Stimulated activated CD4-positive, alpha-beta T cell treated with anti-CD3 and anti-CD28 coated beads, TNF-alpha, amount 100 ng/mL, for 1 hour (primary cell): Measurements from ENCODE around the gene MEOX2.

Experiments used
- DNase-seq, 3 donors: peaks; one replicate each; pipeline ENCODE4 v3.0.0-alpha.2; 2020; ENCODE audit warnings: low read depth in 3 of 3, low spot score in 1 of 3

MEOX2 gene

GRCh38 chr7:15686295-15686956 lies at the start of gene MEOX2:
Gene MEOX2 (minus strand): TSS chr7:15686683. CDS start chr7:15686402, 281 bp downstream.
- DNase-seq, result no peak

GRCh38 chr7:15729746-15730145 lies 43.3 kb upstream of the MEOX2 start:
- DNase-seq, result no peak

DNA sequence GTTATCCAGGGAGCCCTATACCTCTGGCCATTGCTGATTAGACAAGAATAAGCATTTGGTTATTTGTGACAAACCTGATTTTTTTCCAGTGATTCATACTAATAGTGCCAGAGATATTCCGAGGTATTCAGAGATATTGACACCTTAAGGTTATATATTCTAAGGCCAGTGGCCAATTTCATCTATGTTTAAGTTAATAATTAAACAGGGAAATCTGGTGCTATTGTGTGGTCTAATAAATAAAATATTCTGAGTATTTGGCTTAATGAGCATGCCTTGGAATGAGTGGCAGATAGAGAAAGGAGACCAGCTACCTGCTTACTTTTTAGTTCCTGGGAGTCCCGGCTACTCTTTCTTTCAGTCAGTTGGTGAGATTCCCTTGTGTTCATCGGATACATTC lies 38.6 kb upstream of the MEOX2 start:
- DNase-seq, result no peak

DNA sequence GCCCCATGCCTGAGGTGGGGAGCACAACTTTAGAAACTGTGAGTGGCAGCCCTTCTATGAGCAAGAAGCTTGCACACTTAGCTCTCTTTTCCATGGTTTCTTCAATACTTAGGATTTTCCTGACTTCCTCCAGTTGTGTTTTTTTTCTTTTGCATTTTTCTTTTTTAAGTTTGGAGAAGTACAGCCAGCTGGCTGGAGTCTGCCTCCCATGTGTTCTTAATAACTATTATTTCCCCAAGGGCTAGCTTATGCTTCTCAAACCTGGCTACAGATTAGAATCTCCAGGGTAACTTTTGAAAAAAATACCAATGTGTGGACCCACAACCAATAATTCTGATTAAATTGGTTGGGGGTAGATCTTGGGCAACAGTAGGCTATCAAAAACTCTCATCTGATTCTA lies 37.4 kb upstream of the MEOX2 start:
- DNase-seq, result no peak

DNA sequence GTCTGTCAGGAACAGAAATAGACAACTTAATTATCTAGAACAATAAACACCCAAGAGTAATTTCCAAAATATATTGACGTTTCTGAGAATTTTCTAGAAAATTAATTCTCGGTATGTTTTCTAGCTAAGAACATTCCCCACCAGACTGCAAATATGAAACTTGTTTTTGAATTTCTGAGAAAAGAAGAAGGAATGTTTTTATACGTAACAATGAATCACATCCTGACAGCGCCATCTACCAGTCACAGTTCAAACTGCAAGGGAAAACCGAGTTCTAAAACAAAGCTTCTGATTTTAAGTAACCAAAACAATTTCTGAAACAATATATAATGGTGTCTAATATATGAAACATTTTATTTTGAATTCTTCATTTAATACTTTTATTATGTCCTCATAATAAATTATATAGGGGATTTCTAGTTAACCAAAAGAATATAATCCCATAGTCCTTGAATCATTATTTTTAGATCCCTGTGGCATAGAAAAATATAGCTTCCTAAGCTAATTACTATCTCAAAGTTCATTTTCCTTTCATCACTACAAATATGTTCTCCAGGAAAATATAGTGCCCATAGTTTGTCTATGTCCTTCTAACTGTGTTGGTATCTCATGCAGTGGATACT lies 34.5 kb upstream of the MEOX2 start:
- DNase-seq, result no peak

DNA sequence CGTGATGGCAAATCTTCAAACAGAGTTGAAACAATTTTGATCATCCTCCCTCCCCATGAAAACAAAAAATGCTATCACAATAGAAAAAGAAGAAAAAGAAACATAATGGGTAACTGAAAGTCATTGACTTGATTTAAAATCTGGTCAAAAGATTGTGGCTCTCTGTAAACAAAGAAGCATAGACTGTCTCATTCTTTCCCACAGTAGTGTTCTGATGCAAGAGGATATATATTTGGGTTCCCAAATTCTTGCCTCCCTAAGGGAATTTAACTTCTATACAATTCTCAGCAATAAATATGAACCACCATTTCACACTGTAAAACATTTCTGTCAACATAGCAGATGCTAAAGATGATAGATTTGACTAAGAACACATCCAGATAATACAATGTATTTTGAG lies 32.8 kb upstream of the MEOX2 start:
- no peak for DNase-seq

DNA sequence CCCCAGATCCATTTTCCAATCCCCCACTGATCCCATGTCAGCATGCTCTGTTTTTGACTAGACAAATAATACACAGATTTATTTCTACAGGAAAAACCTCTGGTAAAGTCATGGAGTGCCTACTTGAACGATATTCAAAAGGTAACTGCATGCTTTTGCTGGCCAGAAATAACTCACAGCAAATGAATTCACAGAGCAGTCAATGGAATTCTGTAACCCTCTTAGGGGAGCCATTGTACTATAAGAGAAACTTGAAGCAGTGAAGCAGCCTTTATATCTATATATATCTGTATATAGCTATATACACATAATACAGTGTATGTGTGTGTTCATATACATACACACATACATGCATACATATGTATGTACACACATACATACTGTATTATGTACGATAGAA lies 29.0 kb upstream of the MEOX2 start:
- no peak for DNase-seq

- no peak for DNase-seq
Measured at GRCh38 chr7:15709978-15710377, 23.5 kb upstream of the MEOX2 start.

- no peak for DNase-seq
Measured at GRCh38 chr7:15707570-15707969, 21.1 kb upstream of the MEOX2 start.

DNA sequence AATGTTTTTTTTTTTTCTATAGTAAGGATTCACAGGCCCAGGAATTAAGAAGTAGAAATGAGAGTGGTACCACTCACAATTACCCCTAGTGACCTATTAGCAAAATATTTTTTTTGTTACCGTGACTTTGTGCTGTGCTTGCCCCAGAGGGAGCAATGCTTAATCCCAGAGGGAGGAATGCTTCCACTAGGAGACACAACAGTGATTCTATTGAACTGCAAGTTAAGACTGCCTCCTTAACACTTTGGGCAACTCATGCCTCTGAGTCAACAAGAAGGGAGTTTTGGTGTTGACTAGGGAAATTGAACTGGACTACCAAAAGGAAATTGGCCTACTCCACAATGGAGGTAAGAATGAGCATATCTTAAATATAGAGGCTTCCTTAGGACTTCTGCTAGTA lies 17.2 kb upstream of the MEOX2 start:
- DNase-seq, result no peak

- DNase-seq, result no peak
Measured at GRCh38 chr7:15692501-15693020, 6.1 kb upstream of the MEOX2 start.

DNA sequence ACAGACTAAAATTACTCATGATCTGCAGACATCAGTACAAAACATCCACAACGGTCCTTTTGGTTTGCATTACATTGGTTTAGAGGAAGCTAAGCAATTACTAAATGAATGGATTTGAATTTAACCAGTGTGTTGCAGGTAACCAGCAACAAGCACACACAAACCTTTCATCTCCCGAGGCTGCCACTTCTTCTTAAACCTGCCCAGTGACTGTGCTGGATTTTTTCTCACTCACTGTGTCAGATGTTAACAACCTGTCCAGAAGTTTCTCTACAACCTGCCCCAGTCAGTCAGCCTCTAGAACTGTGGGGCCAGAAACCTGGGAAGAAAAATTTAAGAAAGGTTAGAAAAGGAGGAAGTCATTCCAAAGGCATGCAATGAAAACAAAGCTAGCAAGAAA lies 2.4 kb upstream of the MEOX2 start:
- DNase-seq, result no peak

- DNase-seq, result no peak
Measured at GRCh38 chr7:15688279-15688626, 1.8 kb upstream of the MEOX2 start.

- DNase-seq, result no peak
Measured at GRCh38 chr7:15687546-15688278, 1.2 kb upstream of the MEOX2 start.

- DNase-seq, result no peak
Measured at GRCh38 chr7:15686957-15687545, 568 bp upstream of the MEOX2 start.

- no peak for DNase-seq
Measured at GRCh38 chr7:15685358-15686294, 857 bp downstream of the MEOX2 start.

DNA sequence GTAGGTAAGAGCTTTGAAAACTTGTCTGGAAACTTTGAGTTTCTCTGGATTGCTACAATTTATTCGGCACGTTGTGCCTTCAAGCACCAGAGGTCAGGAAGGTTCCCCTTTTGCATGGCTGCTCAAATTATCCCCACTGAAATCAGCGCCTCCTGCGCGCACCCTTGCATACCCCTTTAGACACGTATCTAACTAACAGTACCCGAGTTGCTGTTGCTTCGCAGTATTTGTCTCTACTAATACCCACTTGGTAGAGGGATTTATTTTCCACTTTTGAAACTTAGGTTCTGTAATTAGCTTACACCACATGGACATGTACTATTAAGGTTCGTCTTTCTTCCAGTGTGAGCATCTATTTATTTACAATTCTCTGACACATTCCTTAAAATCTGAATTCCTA lies 1.6 kb downstream of the MEOX2 start:
- DNase-seq, result no peak

GRCh38 chr7:15684111-15684800 lies 2.2 kb downstream of the MEOX2 start:
- DNase-seq, result no peak

- DNase-seq, result no peak
Measured at GRCh38 chr7:15682751-15683245, 3.7 kb downstream of the MEOX2 start.

DNA sequence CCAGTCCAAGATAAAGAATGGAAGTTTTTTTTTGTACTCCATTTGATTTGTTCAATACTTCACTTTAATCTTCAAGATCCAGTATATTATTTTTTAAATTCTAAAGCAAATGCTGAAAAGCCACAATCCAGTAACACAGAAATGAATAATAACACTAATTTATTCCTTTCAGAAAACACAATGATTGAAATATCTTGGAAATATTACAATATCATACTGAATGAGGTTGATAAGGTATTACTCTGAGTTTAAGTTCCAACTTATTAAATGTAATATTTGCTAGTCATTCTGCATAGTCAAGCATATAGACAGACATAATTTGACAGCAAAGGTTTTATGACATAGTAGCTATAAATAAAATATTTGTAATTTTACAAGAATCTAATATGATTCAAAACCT lies 4.4 kb downstream of the MEOX2 start:
- DNase-seq, result no peak
